Neural cell (in vitro differentiated cells): ENCODE measurements around the gene IL17D.

Experiments
- EZH2 ChIP-seq: fragments of 200-600, 300-800 bp; shearing (Covaris generic), sonication (generic); IDR thresholded peaks from 2 replicates; pipeline ENCODE4 v1.6.1; 2014; ENCODE audit warnings: antibody characterized with exemption, low read length, borderline replicate concordance, mild to moderate bottlenecking; ENCODE audit not compliant: insufficient read depth, poor library complexity, severe bottlenecking
- POLR2AphosphoS5 ChIP-seq: IDR thresholded peaks from 2 replicates; pipeline ENCODE4 v1.6.1; 2012
- RAD21 ChIP-seq: fragments of 450-650 bp; conservative IDR thresholded peaks from 2 replicates; pipeline ENCODE4 v1.6.1; 2014; ENCODE audit warnings: antibody characterized with exemption, mild to moderate bottlenecking, moderate library complexity
- TF ChIP-seq, protein P1 (sequence below): fragments of 450-650 bp; IDR thresholded peaks from 2 replicates; pipeline ENCODE4 v1.5.1; 2014; ENCODE audit warnings: antibody characterized with exemption, mild to moderate bottlenecking, moderate library complexity; ENCODE audit not compliant: poor library complexity, severe bottlenecking
- TF ChIP-seq, protein P2 (sequence below): IDR thresholded peaks from 2 replicates; pipeline ENCODE4 v1.6.1; 2012; ENCODE audit warnings: borderline replicate concordance

DNA sequence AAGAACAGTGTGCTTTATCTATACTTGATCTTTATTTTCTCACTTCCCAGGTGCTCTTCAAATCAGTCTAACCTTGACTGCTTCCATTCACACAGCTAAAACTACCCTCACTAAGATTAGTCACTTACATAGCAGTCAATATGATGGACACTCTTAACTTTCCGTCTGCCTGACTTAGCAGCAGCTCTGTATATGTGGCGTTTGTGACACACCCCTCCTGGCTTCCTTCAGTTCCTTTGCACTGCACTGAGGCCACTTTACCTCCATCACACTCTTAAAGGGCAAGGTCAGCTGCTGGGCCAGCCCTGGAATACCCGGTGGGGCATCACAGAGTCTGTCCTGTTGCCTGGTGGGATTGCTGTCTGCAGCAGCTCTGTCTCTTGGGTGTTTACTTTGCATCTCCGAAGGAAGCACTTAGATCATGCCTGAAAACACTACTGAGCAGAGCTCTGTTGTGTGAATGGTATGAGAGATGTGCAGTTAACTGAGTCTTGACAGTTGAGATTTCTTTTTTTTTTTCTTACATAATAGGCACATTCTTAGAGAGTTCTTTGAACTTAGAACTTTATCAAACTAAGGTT, 35.6 kb upstream of the IL17D start:
- TF ChIP-seq, protein P1, sequence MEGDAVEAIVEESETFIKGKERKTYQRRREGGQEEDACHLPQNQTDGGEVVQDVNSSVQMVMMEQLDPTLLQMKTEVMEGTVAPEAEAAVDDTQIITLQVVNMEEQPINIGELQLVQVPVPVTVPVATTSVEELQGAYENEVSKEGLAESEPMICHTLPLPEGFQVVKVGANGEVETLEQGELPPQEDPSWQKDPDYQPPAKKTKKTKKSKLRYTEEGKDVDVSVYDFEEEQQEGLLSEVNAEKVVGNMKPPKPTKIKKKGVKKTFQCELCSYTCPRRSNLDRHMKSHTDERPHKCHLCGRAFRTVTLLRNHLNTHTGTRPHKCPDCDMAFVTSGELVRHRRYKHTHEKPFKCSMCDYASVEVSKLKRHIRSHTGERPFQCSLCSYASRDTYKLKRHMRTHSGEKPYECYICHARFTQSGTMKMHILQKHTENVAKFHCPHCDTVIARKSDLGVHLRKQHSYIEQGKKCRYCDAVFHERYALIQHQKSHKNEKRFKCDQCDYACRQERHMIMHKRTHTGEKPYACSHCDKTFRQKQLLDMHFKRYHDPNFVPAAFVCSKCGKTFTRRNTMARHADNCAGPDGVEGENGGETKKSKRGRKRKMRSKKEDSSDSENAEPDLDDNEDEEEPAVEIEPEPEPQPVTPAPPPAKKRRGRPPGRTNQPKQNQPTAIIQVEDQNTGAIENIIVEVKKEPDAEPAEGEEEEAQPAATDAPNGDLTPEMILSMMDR: no peak
- TF ChIP-seq RAD21 (no peak), EZH2 (no peak), POLR2AphosphoS5 (no peak)
- TF ChIP-seq, protein P2, sequence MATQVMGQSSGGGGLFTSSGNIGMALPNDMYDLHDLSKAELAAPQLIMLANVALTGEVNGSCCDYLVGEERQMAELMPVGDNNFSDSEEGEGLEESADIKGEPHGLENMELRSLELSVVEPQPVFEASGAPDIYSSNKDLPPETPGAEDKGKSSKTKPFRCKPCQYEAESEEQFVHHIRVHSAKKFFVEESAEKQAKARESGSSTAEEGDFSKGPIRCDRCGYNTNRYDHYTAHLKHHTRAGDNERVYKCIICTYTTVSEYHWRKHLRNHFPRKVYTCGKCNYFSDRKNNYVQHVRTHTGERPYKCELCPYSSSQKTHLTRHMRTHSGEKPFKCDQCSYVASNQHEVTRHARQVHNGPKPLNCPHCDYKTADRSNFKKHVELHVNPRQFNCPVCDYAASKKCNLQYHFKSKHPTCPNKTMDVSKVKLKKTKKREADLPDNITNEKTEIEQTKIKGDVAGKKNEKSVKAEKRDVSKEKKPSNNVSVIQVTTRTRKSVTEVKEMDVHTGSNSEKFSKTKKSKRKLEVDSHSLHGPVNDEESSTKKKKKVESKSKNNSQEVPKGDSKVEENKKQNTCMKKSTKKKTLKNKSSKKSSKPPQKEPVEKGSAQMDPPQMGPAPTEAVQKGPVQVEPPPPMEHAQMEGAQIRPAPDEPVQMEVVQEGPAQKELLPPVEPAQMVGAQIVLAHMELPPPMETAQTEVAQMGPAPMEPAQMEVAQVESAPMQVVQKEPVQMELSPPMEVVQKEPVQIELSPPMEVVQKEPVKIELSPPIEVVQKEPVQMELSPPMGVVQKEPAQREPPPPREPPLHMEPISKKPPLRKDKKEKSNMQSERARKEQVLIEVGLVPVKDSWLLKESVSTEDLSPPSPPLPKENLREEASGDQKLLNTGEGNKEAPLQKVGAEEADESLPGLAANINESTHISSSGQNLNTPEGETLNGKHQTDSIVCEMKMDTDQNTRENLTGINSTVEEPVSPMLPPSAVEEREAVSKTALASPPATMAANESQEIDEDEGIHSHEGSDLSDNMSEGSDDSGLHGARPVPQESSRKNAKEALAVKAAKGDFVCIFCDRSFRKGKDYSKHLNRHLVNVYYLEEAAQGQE: no peak
